Stimulated activated CD4-positive, alpha-beta T cell treated with anti-CD3 and anti-CD28 coated beads, Interleukin-2, amount 100 ng/mL, for 4 hours (primary cell): Measurements from ENCODE around the gene PRSS3.
"Not testable (repeated sequence)": the region's sequence is repeated elsewhere in the genome, so short reads cannot be mapped to it uniquely, and the experiment has no call there.

Experiments
- DNase-seq: peaks from one replicate; pipeline ENCODE4 v3.0.0-alpha.2; 2020; ENCODE audit warnings: low read depth

Gene PRSS3

GRCh38 chr9:33786681-33787080 is 8.7 kb upstream of the PRSS3 start:
- DNase-seq = no peak

- DNase-seq = no peak
These were observed 7.5 kb upstream of the PRSS3 start for GRCh38 chr9:33787839-33788238.

GRCh38 chr9:33789429-33789828 is 5.9 kb upstream of the PRSS3 start:
- DNase-seq = not testable (repeated sequence)

GRCh38 chr9:33791117-33791516 is 4.2 kb upstream of the PRSS3 start:
- DNase-seq = no peak

- not testable (repeated sequence) for DNase-seq
These were observed 1.9 kb upstream of the PRSS3 start for GRCh38 chr9:33793496-33793895.

GRCh38 chr9:33794560-33794959 is 801 bp upstream of the PRSS3 start:
- peak; percentile 13 for DNase-seq

- no peak for DNase-seq
These were observed 458 bp downstream of the PRSS3 start for GRCh38 chr9:33795819-33796218.

GRCh38 chr9:33796679-33797078 is 1.3 kb downstream of the PRSS3 start:
- not testable (repeated sequence) for DNase-seq

GRCh38 chr9:33797837-33798236 is 2.5 kb downstream of the PRSS3 start:
- DNase-seq = no peak

GRCh38 chr9:33798545-33798944 is 3.2 kb downstream of the PRSS3 start:
- no peak for DNase-seq

GRCh38 chr9:33799928-33800704 is 4.8 kb downstream of the PRSS3 start:
- DNase-seq = no peak

- no peak for DNase-seq
These were observed 5.5 kb downstream of the PRSS3 start for GRCh38 chr9:33800886-33801285.

- DNase-seq = not testable (repeated sequence)
These were observed 6.7 kb downstream of the PRSS3 start for GRCh38 chr9:33801943-33802500.

GRCh38 chr9:33804196-33804595 is 8.8 kb downstream of the PRSS3 start:
- not testable (repeated sequence) for DNase-seq

- DNase-seq = not testable (repeated sequence)
These were observed 11.8 kb downstream of the PRSS3 start for GRCh38 chr9:33807156-33807555.

- DNase-seq = not testable (repeated sequence)
These were observed 13.6 kb downstream of the PRSS3 start for GRCh38 chr9:33808979-33809322.

- no peak for DNase-seq
These were observed 14.1 kb downstream of the PRSS3 start for GRCh38 chr9:33809506-33809905.

- no peak for DNase-seq
These were observed 18.6 kb downstream of the PRSS3 start for GRCh38 chr9:33813712-33814641.

GRCh38 chr9:33815781-33816180 is 20.4 kb downstream of the PRSS3 start:
- DNase-seq = no peak

- peak; percentile 93 for DNase-seq
These were observed 21.2 kb downstream of the PRSS3 start, which contains the start of gene UBE2R2 for GRCh38 chr9:33816327-33817252. Gene UBE2R2, plus strand, starts transcription at chr9:33817160. Its CDS starts 598 bp downstream, at chr9:33817758.
